ENCODE measurements around the gene URB1. TPM values are rescaled to one million over a fixed set of nuclear protein-coding genes. Genes with fewer than 3 reads are reported as not detected.

URB1 gene
- total and polyA plus RNA-seq, 2 of the 8 experiments (the other 6 are each of a cell fraction or from before 2014, with no cell fraction given): 8.1 to 28.9 TPM

GRCh38 chr21:32322676-32323075 is 70.1 kb downstream of the URB1 start:
- no peaks in the 10 kb centered on the region for H3K27me3 ChIP-seq (replicated peaks in 1 of 4; ENCODE audit: control insufficient read depth in 3 of 4, extremely low read depth in 1 of 4, insufficient read depth in 3 of 4, low read length in 3 of 4)
- no peak overlapping the region for H3K56ac ChIP-seq (replicated peaks; ENCODE audit: insufficient read length, low read depth, low read length)
- H3K18ac ChIP-seq (ENCODE audit: extremely low read depth, low read length): no peak overlapping the region
- H3K14ac ChIP-seq (ENCODE audit: insufficient read length): no peak overlapping the region
- DNase-seq (ENCODE audit: low read depth in 1 of 2, low spot score in 2 of 2): no peak
- H2BK120ac ChIP-seq (replicated peaks; ENCODE audit: low read depth, low read length): no peak overlapping the region
- no peaks in the 10 kb centered on the region for H3K23me2 ChIP-seq (ENCODE audit: low read depth, low read length)
- H4K8ac ChIP-seq (ENCODE audit: extremely low read depth, insufficient read depth, low read length): no peak overlapping the region
- H3K36me3 ChIP-seq (ENCODE audit: control insufficient read depth in 2 of 4, insufficient read depth in 4 of 4, low read length in 3 of 4): peaks cover 46 to 88% (median 77%) of the 10 kb centered on the region in 4 experiments
- no peak overlapping the region for H2BK20ac ChIP-seq (ENCODE audit: low read length)
- ChIA-PET POLR2A (ENCODE audit: partially characterized antibody) (interaction anchor here (1.5 kb wide), 1 partner anchor 14 kb away, joined by 4 read pairs; no protein-coding TSS in a partner anchor), CTCF (ENCODE audit: partially characterized antibody) (interaction anchor here (0.5 to 1.6 kb wide), 5 partner anchors 10 to 1187 kb away, joined by 3 to 6 read pairs (median 3); no protein-coding TSS in a partner anchor)
- H4K91ac ChIP-seq (replicated peaks; ENCODE audit: insufficient read length, low read length): no peak overlapping the region
- no peak overlapping the region for H4K5ac ChIP-seq (ENCODE audit: insufficient read length, low read depth, low read length)
- H3K4ac ChIP-seq (replicated peaks; ENCODE audit: insufficient read length, low read depth, low read length): no peak overlapping the region
- H2BK12ac ChIP-seq (ENCODE audit: low read depth, low read length): no peak overlapping the region
- H2AK5ac ChIP-seq (ENCODE audit: low read depth, low read length): no peak overlapping the region
- H3K9ac ChIP-seq (replicated peaks in 1 of 4; ENCODE audit: extremely low read depth in 1 of 4, low read depth in 3 of 4, low read length in 3 of 4): no peak overlapping the region
- no peaks in the 10 kb centered on the region for H3K79me2 ChIP-seq (ENCODE audit: control insufficient read depth in 1 of 2, insufficient read depth in 2 of 2, low read length in 2 of 2)
- H4K20me1 ChIP-seq (replicated peaks in 1 of 2; ENCODE audit: control insufficient read depth in 1 of 2, insufficient read depth in 2 of 2, low read length in 2 of 2): peaks cover 0 to 5% of the 10 kb centered on the region in 2 experiments
- H3K27ac ChIP-seq (ENCODE audit: low read depth, low read length): no peak overlapping the region
- FAIRE-seq: no peak
- no peak overlapping the region for H2AFZ ChIP-seq (ENCODE audit: low read length)
- H3K79me1 ChIP-seq (ENCODE audit: low read depth, low read length): peaks cover 3% of the 10 kb centered on the region; the same call in 1 of the 2 replicates
- H2BK5ac ChIP-seq (ENCODE audit: low read depth, low read length): no peak overlapping the region
- H3K4me3 ChIP-seq (ENCODE audit: extremely low read depth in 1 of 4, insufficient read depth in 2 of 4, low read depth in 3 of 4, low read length in 4 of 4): no peak overlapping the region
- no peak overlapping the region for H3K4me2 ChIP-seq (ENCODE audit: insufficient read depth in 1 of 2, low read depth in 2 of 2, low read length in 2 of 2)
- no peaks in the 10 kb centered on the region for H3K4me1 ChIP-seq (replicated peaks in 1 of 4; ENCODE audit: control insufficient read depth in 3 of 4, insufficient read depth in 4 of 4, low read length in 3 of 4)
- H2BK15ac ChIP-seq (ENCODE audit: low read length): no peak overlapping the region
- no peak overlapping the region for H3K23ac ChIP-seq (ENCODE audit: insufficient read length)
- H3K9me3 ChIP-seq (ENCODE audit: insufficient read depth in 2 of 2, low read depth in 1 of 2, low read length in 1 of 2): no peaks in the 10 kb centered on the region
- WGBS, 2 experiments (ENCODE audit: extremely low coverage in 1 of 2, insufficient coverage in 1 of 2, insufficient read length in 1 of 2, insufficient replicate concordance in 2 of 2, low coverage in 1 of 2, low lambda C conversion rate in 2 of 2, missing lambda C conversion rate in 1 of 2): 87% methylated on average over 10 of the region's 10 CpGs; no CpG with 5 or more reads in 1 of the 2 experiments
- no peak for TF ChIP-seq SUZ12 (IDR thresholded peaks at IDR 0.05; ENCODE audit: low read length)
- no peak for TF ChIP-seq BRCA1 (IDR thresholded peaks at IDR 0.05; ENCODE audit: low read depth, low read length)
- no peak for TF ChIP-seq SIN3A (conservative IDR thresholded peaks at IDR 0.05 in 1 of 2, IDR thresholded peaks at IDR 0.05 in 1 of 2; ENCODE audit: low read depth in 1 of 2, low read length in 2 of 2)
- no peak for TF ChIP-seq POLR2AphosphoS5 (IDR thresholded peaks at IDR 0.05; ENCODE audit: low read depth, low read length)
- no peak for TF ChIP-seq RBBP5 (IDR thresholded peaks at IDR 0.05; ENCODE audit: borderline replicate concordance, low read depth, low read length)
- no peak for TF ChIP-seq GTF2F1 (IDR thresholded peaks at IDR 0.05; ENCODE audit: borderline replicate concordance, low read depth, low read length)
- no peak for TF ChIP-seq NRF1 (IDR thresholded peaks at IDR 0.05; ENCODE audit: low read depth, low read length)
- no peak for TF ChIP-seq TEAD4 (IDR thresholded peaks at IDR 0.05; ENCODE audit: low read depth, low read length)
- TF ChIP-seq TCF12 (IDR thresholded peaks at IDR 0.05; ENCODE audit: low read depth, low read length): no peak
- TF ChIP-seq YY1 (IDR thresholded peaks at IDR 0.05; ENCODE audit: low read depth, low read length): no peak
- no peak for TF ChIP-seq TBP (IDR thresholded peaks at IDR 0.05; ENCODE audit: low read depth, low read length)
- no peak for TF ChIP-seq HDAC6 (IDR thresholded peaks at IDR 0.05; ENCODE audit: low read depth, low read length)
- no peak for TF ChIP-seq CREB1 (IDR thresholded peaks at IDR 0.05)
- TF ChIP-seq POLR2A (IDR thresholded peaks at IDR 0.05; ENCODE audit: control extremely low read depth in 1 of 2, low read depth in 2 of 2, low read length in 2 of 2): no peak
